ENCODE data around the gene TRABD2B.

Gene TRABD2B

GRCh38 chr1:47823040-47823808, 174.0 kb downstream of the TRABD2B start:
- no peak for DNase-seq (ENCODE audit: low spot score)

GRCh38 chr1:47821760-47822159, 175.4 kb downstream of the TRABD2B start:
- no peak for DNase-seq (ENCODE audit: low spot score)

GRCh38 chr1:47819574-47819888, 177.7 kb downstream of the TRABD2B start:
- no peak for DNase-seq (ENCODE audit: low spot score)

DNA sequence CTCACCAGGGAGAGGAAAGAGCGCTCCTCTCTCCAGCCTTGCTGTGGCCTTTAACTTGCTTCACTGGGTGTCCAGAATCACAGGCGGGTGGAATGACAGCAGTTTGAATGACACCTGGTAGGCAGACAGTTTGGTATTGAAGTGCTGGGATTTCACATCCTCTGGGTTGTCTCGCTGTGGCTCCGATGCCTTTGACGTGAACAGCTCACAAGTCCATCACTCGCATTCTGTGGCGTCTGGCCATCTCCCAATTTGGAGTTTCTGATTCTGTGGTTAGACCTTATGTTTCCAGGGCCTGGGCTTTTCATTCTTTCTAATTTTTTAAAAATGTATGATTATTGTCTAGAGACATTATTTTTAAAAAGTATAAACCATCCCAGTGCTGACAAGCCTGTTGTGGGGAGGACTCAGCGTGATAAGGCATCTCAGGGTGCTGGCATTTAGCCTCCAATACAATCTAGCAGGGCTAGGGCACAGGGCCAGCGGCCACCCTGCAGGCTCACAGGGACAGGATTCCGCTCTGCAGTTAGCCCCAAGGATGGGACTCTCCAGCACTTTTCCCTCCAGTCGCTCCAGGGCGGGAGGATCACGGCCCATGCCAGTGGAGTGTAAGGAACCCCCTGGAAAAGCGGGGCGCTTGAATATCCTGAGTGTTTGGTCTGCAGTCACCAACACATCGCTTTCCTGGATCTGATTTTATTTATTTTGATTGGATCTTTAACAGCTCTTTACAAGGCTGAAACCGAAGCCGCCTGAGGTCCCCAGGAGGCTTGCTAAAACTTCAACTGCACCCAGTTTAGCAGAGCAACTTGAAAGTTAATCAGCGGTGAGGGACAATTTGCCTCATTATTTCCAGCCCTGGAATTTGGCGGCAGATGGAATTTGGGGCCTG, 178.3 kb downstream of the TRABD2B start:
- no peak for DNase-seq (ENCODE audit: low spot score)

GRCh38 chr1:47817861-47818260, 179.3 kb downstream of the TRABD2B start:
- DNase-seq (ENCODE audit: low spot score): no peak

DNA sequence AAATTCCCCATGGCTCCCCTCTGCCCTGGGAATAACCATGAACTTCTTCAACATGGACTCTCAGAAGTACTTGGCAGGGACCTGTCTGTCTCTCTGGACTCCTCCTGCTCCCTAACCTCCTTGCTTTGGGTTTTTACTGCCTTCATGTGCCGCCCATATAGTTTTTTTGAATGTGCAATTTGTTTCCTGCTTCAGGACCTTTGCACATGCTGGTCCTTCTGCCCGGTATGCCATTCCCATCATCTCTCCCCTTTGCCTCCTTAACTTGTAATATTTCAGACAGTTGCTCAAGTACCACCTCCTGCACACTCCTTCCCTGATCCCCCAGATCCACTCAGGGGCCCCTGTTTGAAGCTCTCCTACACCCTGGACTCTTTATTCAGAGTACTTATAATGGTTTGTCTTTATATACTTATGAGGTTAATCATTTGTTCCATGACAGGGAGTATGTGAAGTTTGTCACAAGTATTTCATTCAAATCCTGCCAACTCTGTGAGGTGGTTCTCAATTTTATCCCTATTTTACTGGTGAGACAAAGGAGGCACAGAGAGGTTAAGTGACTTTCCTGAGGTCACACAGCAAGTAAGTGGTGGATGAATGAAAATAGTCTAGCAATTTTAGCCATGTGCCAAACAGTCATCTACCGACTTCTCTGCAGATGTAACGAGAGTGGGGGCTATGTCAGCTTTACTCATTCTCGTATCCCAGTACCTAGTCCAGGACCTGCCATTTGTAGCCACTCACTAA, 180.7 kb downstream of the TRABD2B start:
- DNase-seq (ENCODE audit: low spot score): no peak

GRCh38 chr1:47814612-47815395, 182.4 kb downstream of the TRABD2B start:
- no peak for DNase-seq (ENCODE audit: low spot score)

DNA sequence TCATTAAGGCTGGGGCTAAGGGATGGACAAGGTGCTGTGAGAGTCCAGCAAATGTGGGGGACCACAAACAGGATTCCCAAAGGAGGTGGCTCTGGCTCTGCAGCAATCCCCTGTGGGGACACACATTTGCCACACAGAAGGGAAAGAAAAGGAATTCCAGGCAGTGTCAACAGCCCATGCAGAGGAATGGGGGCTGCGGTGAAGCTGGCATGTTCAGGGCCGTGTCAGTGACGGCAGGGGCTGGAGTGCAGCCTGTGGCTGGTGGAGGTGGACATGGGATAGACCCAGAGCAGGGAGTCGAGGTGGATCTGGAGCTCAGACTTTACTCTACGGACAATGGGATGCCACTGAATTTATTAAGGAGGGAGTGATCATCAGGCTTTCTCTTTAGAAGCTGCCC, 183.2 kb downstream of the TRABD2B start:
- no peak for DNase-seq (ENCODE audit: low spot score)

DNA sequence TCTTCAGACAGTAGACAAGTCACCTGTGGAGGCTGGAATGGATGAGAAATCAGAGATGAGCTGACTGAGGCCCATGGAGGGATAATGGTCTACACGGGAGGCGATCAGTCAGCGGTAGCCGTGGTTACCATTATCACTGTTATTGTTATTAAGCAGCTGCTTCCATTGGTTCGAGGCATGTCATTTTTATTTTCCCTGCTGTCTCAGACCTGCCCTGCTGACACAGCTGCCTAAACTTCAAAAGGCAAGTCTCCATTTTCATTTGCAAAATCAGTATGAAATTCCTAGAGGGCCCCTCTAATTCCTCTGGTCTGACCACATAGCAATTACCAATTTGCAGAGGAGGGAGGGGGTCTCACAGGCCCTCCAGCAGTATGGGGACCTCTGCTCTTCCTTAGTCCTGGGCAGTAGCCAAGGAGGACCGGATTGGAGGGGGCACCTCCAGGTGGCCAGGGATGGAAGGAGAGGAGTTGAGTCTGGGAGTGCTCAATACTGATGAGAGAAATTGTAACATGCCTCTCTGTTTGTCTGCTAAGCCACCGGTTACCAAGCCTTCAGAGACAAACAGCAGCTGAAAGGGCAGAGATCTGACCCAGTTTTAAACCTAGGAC, 184.2 kb downstream of the TRABD2B start:
- DNase-seq (ENCODE audit: low spot score): no peak

- no peak for DNase-seq (ENCODE audit: low spot score)
Observed at GRCh38 chr1:47810964-47811682, 186.1 kb downstream of the TRABD2B start.

GRCh38 chr1:47809301-47810084, 187.7 kb downstream of the TRABD2B start:
- no peak for DNase-seq (ENCODE audit: low spot score)

DNA sequence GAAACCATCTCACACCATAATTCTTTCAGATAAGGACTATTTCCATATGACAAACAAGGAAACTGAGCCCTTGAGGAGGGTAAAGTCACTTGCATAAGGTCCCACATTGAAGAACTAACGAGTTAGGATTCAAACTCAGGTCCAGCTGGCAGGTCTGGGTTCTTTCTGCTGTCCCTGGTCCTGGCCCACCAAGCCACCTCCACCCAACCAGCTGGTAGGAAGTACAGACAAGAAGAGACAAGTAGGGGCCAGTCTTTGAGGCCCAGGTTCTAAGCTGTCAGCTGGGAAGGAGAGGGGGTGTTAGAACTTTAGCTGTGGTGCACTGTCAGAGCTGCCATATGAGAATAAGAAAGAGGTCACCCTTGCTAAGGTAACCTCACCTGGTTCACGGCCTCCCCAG, 188.6 kb downstream of the TRABD2B start:
- DNase-seq (ENCODE audit: low spot score): no peak

DNA sequence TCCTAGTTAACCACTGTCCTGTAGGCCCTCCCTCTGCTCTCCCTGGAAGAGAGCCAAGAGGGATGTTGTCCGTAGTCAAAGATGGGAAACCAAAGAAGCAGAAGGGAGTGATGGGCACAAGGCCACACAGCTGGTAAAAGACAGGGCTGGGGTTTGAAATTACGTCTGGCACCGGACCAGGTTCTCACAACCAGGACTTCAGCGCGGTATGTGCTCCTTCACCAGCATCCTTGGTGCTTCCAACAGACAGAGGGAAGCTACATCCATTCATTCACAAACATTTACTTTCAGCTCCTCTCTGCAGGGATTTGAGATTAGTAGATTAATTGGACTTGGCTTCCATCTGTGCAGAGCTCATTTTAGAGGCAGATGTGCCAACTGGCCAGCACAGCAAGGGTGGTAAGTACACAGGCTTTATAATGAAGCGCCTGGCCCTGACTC, 191.2 kb downstream of the TRABD2B start:
- no peak for DNase-seq (ENCODE audit: low spot score)

DNA sequence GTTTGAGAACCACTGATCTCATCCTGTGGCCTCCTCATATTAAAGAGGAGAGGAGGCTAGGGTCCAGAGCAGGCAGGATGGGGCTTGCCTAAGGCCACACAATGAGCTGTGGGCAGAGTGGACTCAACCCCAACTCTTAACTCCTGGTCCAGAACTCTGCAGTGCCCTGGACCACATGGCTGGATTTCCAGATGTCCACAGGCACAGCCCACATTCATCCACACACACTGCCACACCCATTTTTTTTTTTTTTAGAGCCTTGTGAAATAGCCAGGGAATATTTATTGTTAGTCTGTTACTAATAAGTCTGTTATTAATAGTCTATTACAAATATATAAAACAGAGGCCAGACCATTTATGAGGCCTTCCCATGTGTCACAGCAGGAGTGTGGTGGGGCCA, 192.2 kb downstream of the TRABD2B start:
- no peak for DNase-seq (ENCODE audit: low spot score)

DNA sequence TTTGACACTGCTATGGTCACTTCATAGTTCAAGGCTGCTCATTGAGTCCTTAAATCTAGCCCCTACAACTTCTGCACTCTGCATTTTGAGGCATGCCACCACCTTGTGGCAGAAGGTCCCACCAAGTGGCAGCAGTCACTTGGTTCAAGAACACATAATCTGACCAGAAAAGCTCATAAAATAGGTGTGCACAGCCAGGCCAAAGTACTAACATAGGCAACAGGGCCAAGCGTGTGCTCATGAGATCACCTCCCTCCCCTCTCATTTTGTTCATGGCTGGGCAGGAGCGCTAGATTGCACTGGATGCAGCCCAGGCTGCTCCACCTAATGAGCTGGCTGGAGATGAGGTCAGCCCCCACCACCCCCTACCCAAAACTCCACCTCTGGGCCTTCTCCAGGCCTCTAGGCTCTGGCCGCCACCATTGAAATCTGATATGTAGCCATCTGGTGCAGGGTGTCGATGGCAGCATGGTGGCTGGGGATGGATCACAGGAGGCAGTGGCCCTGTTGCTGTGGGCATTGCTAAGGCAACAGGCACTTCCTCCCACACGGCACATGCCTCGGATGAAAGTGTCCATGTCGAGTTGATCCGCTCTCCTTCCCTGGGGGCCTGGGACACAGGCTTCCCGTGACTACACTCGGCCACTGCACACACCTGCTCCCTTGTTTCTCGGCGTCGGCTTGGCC, 193.2 kb downstream of the TRABD2B start:
- no peak for DNase-seq (ENCODE audit: low spot score)

DNA sequence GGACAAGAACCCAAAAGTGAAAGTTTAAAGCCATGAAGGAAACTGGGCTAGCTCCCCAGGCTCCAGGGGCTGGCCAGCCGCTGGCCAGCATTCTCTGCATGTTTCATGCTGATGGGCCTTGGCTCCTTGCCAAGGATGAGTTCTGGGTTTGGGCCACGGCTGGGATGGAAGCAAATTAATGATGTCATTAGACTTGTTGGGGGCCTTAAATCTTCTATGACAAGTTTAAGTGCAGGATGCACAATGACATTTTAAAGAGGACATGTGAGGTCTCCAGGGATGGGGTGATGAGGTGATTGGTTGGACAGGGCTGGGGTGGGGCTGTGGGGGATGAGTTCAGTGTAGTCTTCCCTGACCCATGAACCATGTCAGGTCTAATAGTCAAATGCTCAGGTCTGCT, 199.6 kb downstream of the TRABD2B start:
- no peak for DNase-seq (ENCODE audit: low spot score)

GRCh38 chr1:47796626-47797025, 200.6 kb downstream of the TRABD2B start:
- no peak for DNase-seq (ENCODE audit: low spot score)

DNA sequence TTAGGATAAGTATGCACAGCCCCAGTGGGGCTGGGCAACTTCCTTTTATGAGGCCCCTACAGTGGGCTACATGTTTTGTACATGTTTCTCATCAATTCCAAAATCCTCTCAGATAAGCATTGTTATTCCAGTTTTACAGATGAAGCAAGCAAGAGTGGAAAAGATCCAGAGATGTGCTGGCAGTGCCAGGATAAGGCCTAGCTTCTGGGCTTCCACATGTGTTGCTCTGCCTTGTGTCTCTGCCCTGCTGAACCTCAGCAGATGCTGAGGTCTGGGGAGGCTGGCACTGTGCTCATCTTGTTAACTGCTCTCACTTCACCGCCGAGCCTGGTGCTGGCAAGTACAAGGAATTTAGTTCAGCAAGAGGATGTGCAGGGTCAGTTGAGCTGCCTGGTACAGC, 202.1 kb downstream of the TRABD2B start:
- DNase-seq (ENCODE audit: low spot score): no peak

DNA sequence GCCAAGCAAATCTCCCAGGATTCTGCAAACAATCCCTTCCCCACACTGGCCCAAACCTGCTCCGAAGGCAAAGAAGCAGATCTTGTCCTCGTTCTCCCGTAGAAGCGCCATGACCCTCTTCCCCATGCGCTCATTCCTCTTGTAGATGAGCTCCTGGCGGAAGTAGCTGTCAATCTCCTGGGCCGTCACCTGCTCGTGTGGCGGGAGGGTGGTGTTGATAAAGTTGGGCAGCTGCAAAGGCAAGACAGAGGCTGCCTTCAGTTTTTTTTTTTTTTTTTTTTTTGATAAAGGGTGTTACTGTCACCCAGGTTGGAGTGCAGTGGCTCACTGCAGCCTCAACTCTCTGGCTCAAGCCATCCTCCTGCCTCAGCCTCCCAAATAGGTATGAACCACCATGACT, 202.7 kb downstream of the TRABD2B start:
- DNase-seq (ENCODE audit: low spot score): no peak
